Measurements from ENCODE around the gene NPC1.

Gene NPC1

GRCh38 chr18:23551978-23552377, 34.3 kb downstream of the NPC1 start:
- DNase-seq (ENCODE audit: low spot score): no peak
- no peak for ATAC-seq (ENCODE audit: low read depth)
- TF ChIP-seq CTCF (IDR thresholded peaks at IDR 0.05; ENCODE audit: poor library complexity, severe bottlenecking): no peak
- Histone ChIP-seq H3K27ac (ENCODE audit: poor library complexity, severe bottlenecking) (no peak overlapping the region), H3K9me3 (ENCODE audit: severe bottlenecking) (no peaks in the 10 kb centered on the region), H3K36me3 (ENCODE audit: low read depth) (peaks cover 96% of the 10 kb centered on the region), H3K4me1 (ENCODE audit: insufficient read depth, poor library complexity, severe bottlenecking) (no peaks in the 10 kb centered on the region), H3K4me3 (ENCODE audit: severe bottlenecking) (no peak overlapping the region), H3K27me3 (ENCODE audit: insufficient read depth, poor library complexity, severe bottlenecking) (no peaks in the 10 kb centered on the region)

GRCh38 chr18:23550898-23551297, 35.4 kb downstream of the NPC1 start:
- Histone ChIP-seq H3K36me3 (ENCODE audit: low read depth) (peaks cover 98% of the 10 kb centered on the region), H3K4me3 (ENCODE audit: severe bottlenecking) (no peak overlapping the region), H3K4me1 (ENCODE audit: insufficient read depth, poor library complexity, severe bottlenecking) (no peaks in the 10 kb centered on the region), H3K9me3 (ENCODE audit: severe bottlenecking) (no peaks in the 10 kb centered on the region), H3K27ac (ENCODE audit: poor library complexity, severe bottlenecking) (no peak overlapping the region), H3K27me3 (ENCODE audit: insufficient read depth, poor library complexity, severe bottlenecking) (no peaks in the 10 kb centered on the region)
- ATAC-seq (ENCODE audit: low read depth) (no peak), DNase-seq (ENCODE audit: low spot score) (no peak)
- TF ChIP-seq CTCF (IDR thresholded peaks at IDR 0.05; ENCODE audit: poor library complexity, severe bottlenecking): no peak

GRCh38 chr18:23548719-23549118, 37.6 kb downstream of the NPC1 start:
- DNase-seq (ENCODE audit: low spot score) (no peak), ATAC-seq (ENCODE audit: low read depth) (no peak)
- no peaks in the 10 kb centered on the region for H3K9me3 ChIP-seq (ENCODE audit: severe bottlenecking)
- peaks cover 98% of the 10 kb centered on the region for H3K36me3 ChIP-seq (ENCODE audit: low read depth)
- no peaks in the 10 kb centered on the region for H3K27me3 ChIP-seq (ENCODE audit: insufficient read depth, poor library complexity, severe bottlenecking)
- H3K27ac ChIP-seq (ENCODE audit: poor library complexity, severe bottlenecking): peak overlapping the region; percentile 7
- TF ChIP-seq CTCF (IDR thresholded peaks at IDR 0.05; ENCODE audit: poor library complexity, severe bottlenecking): no peak
- no peak overlapping the region for H3K4me3 ChIP-seq (ENCODE audit: severe bottlenecking)
- H3K4me1 ChIP-seq (ENCODE audit: insufficient read depth, poor library complexity, severe bottlenecking): no peaks in the 10 kb centered on the region

GRCh38 chr18:23548275-23548674, 38.0 kb downstream of the NPC1 start:
- Histone ChIP-seq H3K4me1 (ENCODE audit: insufficient read depth, poor library complexity, severe bottlenecking) (no peaks in the 10 kb centered on the region), H3K27ac (ENCODE audit: poor library complexity, severe bottlenecking) (peak overlapping the region; percentile 7), H3K27me3 (ENCODE audit: insufficient read depth, poor library complexity, severe bottlenecking) (no peaks in the 10 kb centered on the region), H3K4me3 (ENCODE audit: severe bottlenecking) (no peak overlapping the region), H3K36me3 (ENCODE audit: low read depth) (peaks cover 98% of the 10 kb centered on the region), H3K9me3 (ENCODE audit: severe bottlenecking) (no peaks in the 10 kb centered on the region)
- ATAC-seq (ENCODE audit: low read depth): no peak
- TF ChIP-seq CTCF (IDR thresholded peaks at IDR 0.05; ENCODE audit: poor library complexity, severe bottlenecking): no peak
- no peak for DNase-seq (ENCODE audit: low spot score)

- DNase-seq (ENCODE audit: low spot score) (no peak), ATAC-seq (ENCODE audit: low read depth) (peak; percentile 71)
- Histone ChIP-seq H3K4me3 (ENCODE audit: severe bottlenecking) (no peak overlapping the region), H3K27me3 (ENCODE audit: insufficient read depth, poor library complexity, severe bottlenecking) (no peaks in the 10 kb centered on the region), H3K4me1 (ENCODE audit: insufficient read depth, poor library complexity, severe bottlenecking) (no peaks in the 10 kb centered on the region), H3K36me3 (ENCODE audit: low read depth) (peaks cover 96% of the 10 kb centered on the region), H3K27ac (ENCODE audit: poor library complexity, severe bottlenecking) (peak overlapping the region; percentile 7), H3K9me3 (ENCODE audit: severe bottlenecking) (no peaks in the 10 kb centered on the region)
- no peak for TF ChIP-seq CTCF (IDR thresholded peaks at IDR 0.05; ENCODE audit: poor library complexity, severe bottlenecking)
Observed at GRCh38 chr18:23547846-23548245, 38.5 kb downstream of the NPC1 start.

All from RWPE2 (cell line).